Tongue (tissue), 2 donors: ENCODE results near the gene PECR. TPM values are rescaled to one million over a fixed set of nuclear protein-coding genes. Genes with fewer than 3 reads are reported as not detected.
"Not testable (repeated sequence)": the region's sequence is repeated elsewhere in the genome, so short reads cannot be mapped to it uniquely, and the experiment has no call there.

Source experiments
- DNase-seq: peaks from one replicate; pipeline ENCODE4 v3.0.0-alpha.2; 2015
- total RNA-seq: library from RNA; depleted of rRNA; stranded (reverse); fragments of >200 nt; gene quantifications from one replicate; pipeline ENCODE4 v1.2.3, GENCODE V29; 2014

Gene PECR
- total RNA-seq, 1 donor from 2014 or later = 9.1 TPM

- no peak for DNase-seq
These were observed 52.0 kb downstream of the PECR start for GRCh38 chr2:216029416-216030129.

GRCh38 chr2:216024779-216025336, 56.8 kb downstream of the PECR start:
- DNase-seq = no peak

- peak; percentile 63 for DNase-seq
These were observed 58.5 kb downstream of the PECR start for GRCh38 chr2:216023055-216023648.

- DNase-seq = no peak
These were observed 59.6 kb downstream of the PECR start for GRCh38 chr2:216021768-216022565.

- DNase-seq = no peak
These were observed 62.9 kb downstream of the PECR start for GRCh38 chr2:216018709-216019108.

- no peak for DNase-seq
These were observed 64.2 kb downstream of the PECR start for GRCh38 chr2:216017365-216017764.

- no peak for DNase-seq
These were observed 65.0 kb downstream of the PECR start for GRCh38 chr2:216016581-216016980.

GRCh38 chr2:216015722-216016464, 65.7 kb downstream of the PECR start:
- peak; percentile 55 for DNase-seq

- DNase-seq = no peak
These were observed 66.6 kb downstream of the PECR start for GRCh38 chr2:216014986-216015385.

GRCh38 chr2:216014006-216014405, 67.6 kb downstream of the PECR start:
- no peak for DNase-seq

- peak; percentile 89 for DNase-seq
These were observed 68.3 kb downstream of the PECR start, which contains the start of gene MREG for GRCh38 chr2:216013080-216013909. TSS of gene MREG (minus strand) at chr2:216013551. CDS start at chr2:216013327, 224 bp downstream.

GRCh38 chr2:216012830-216013079, 68.9 kb downstream of the PECR start:
- DNase-seq = no peak

- peak; percentile 39 for DNase-seq
These were observed 69.3 kb downstream of the PECR start for GRCh38 chr2:216012133-216012829.

- not testable (repeated sequence) for DNase-seq
These were observed 72.4 kb downstream of the PECR start for GRCh38 chr2:216009215-216009614.

GRCh38 chr2:216008387-216008786, 73.2 kb downstream of the PECR start:
- DNase-seq = no peak

- DNase-seq = no peak
These were observed 75.4 kb downstream of the PECR start for GRCh38 chr2:216006164-216006663.

- no peak for DNase-seq
These were observed 76.8 kb downstream of the PECR start for GRCh38 chr2:216004697-216005283.

GRCh38 chr2:216003876-216004696, 77.5 kb downstream of the PECR start:
- no peak for DNase-seq

GRCh38 chr2:216002693-216003092, 78.9 kb downstream of the PECR start:
- DNase-seq = no peak
